HepG2 (cell line): ENCODE data around the gene SLC16A3. TPM values are rescaled to one million over a fixed set of nuclear protein-coding genes. Genes with fewer than 3 reads are reported as not detected.
A peak's percentile ranks its signal among the peaks of the same experiment; 100 is the strongest.

Experiments
- CBX2 ChIP-seq, 2 experiments: fragments of 200-600 bp in 1 of 2; sonication (generic); formaldehyde crosslinking in 1 of 2; IDR thresholded peaks; 2 replicates each; pipeline versions ENCODE4 v1.7.0 to v1.8.1; 2018 to 2022; ENCODE audit warnings: low read depth in 2 of 2, low read length in 1 of 2, mild to moderate bottlenecking in 1 of 2, missing genetic modification reagents in 1 of 2
- FOXM1 ChIP-seq: sonication (generic); formaldehyde crosslinking; IDR thresholded peaks from 2 replicates; pipeline ENCODE4 v1.5.0; 2020; ENCODE audit warnings: missing genetic modification reagents
- KAT2B ChIP-seq: fragments of 150-350 bp; IDR thresholded peaks from 2 replicates; pipeline ENCODE4 v1.6.1; 2014; ENCODE audit warnings: low read depth, low read length, borderline replicate concordance
- NKX3-1 ChIP-seq: sonication (generic); formaldehyde crosslinking; IDR thresholded peaks from 2 replicates; pipeline ENCODE4 v1.5.0; 2020; ENCODE audit warnings: missing genetic modification reagents
- PAXIP1 ChIP-seq: sonication (generic); formaldehyde crosslinking; conservative IDR thresholded peaks from 2 replicates; pipeline ENCODE4 v1.4.0; 2020; ENCODE audit warnings: mild to moderate bottlenecking, missing genetic modification reagents, moderate library complexity
- PHF8 ChIP-seq: sonication (generic); formaldehyde crosslinking; IDR thresholded peaks from 2 replicates; pipeline ENCODE4 v1.5.0; 2020; ENCODE audit warnings: missing genetic modification reagents
- TAF1 ChIP-seq: sonication (generic); formaldehyde crosslinking; IDR thresholded peaks from 2 replicates; pipeline ENCODE4 v1.4.0; 2020; ENCODE audit warnings: missing genetic modification reagents
- ZFP82 ChIP-seq: sonication (generic); formaldehyde crosslinking; IDR thresholded peaks from 2 replicates; pipeline ENCODE4 v1.5.1; 2020; ENCODE audit warnings: mild to moderate bottlenecking, missing genetic modification reagents, borderline replicate concordance
- ZNF10 ChIP-seq: sonication (generic); formaldehyde crosslinking; IDR thresholded peaks from 2 replicates; pipeline ENCODE4 v1.4.0; 2020; ENCODE audit warnings: mild to moderate bottlenecking, low read depth, missing genetic modification reagents, borderline replicate concordance
- ZNF12 ChIP-seq: sonication (generic); formaldehyde crosslinking; IDR thresholded peaks from 2 replicates; pipeline ENCODE4 v1.5.0; 2020; ENCODE audit warnings: missing genetic modification reagents
- ZNF256 ChIP-seq: sonication (generic); formaldehyde crosslinking; conservative IDR thresholded peaks from 2 replicates; pipeline ENCODE4 v1.4.0; 2020; ENCODE audit warnings: missing genetic modification reagents
- ZNF460 ChIP-seq: sonication (generic); formaldehyde crosslinking; IDR thresholded peaks from 2 replicates; pipeline ENCODE4 v1.5.1; 2020; ENCODE audit warnings: missing genetic modification reagents, mild to moderate bottlenecking, borderline replicate concordance
- ZNF646 ChIP-seq: sonication (generic); formaldehyde crosslinking; IDR thresholded peaks from 2 replicates; pipeline ENCODE4 v1.9.0; 2021; ENCODE audit warnings: mild to moderate bottlenecking, missing genetic modification reagents
- polyA plus RNA-seq, 8 experiments: library from polyadenylated mRNA; depleted of rRNA in 3 of 8; stranded (reverse) in 7 of 8; unstranded in 1 of 8; fragments of >200 nt; fragmentation: Illumina TruSeq in 4 of 8; extraction: Trizol in 4 of 8; gene quantifications; 2 replicates each; pipeline versions ENCODE4 v1.2.1 to v1.2.3, GENCODE V29; 2011 to 2016; ENCODE audit warnings: low read depth in 4 of 8, missing spikeins in 1 of 8, mixed read lengths in 1 of 8; ENCODE audit not compliant: insufficient read depth in 1 of 8
- total RNA-seq, 5 experiments: library from RNA; depleted of rRNA; stranded (reverse); fragments of >200 nt; fragmentation: Illumina TruSeq; extraction: Trizol; gene quantifications; 2 replicates each; pipeline ENCODE4 v1.2.3, GENCODE V29; 2016; ENCODE audit warnings: low read depth in 1 of 5
- TF ChIP-seq, protein P1 (sequence below): sonication (generic); formaldehyde crosslinking; IDR thresholded peaks from 2 replicates; pipeline ENCODE4 v1.5.1; 2020; ENCODE audit warnings: missing genetic modification reagents, mild to moderate bottlenecking, borderline replicate concordance
- TF ChIP-seq, protein P2 (sequence below): sonication (generic); formaldehyde crosslinking; IDR thresholded peaks from 2 replicates; pipeline ENCODE4 v1.8.0; 2022; ENCODE audit warnings: missing genetic modification reagents, mild to moderate bottlenecking, borderline replicate concordance

Gene SLC16A3
- total and polyA plus RNA-seq, 2 of the 13 experiments (the other 11 are each of a cell fraction or from before 2014, with no cell fraction given), result 242 to 349 TPM

- TF ChIP-seq ZNF646 (no peak), CBX2 (IDR thresholded peaks at IDR 0.05; ENCODE audit: low read depth, low read length) (no peak), CBX2 (CRISPR knock-in tag; IDR thresholded peaks at IDR 0.05; ENCODE audit: low read depth) (no peak; the same call in 1 of the 2 replicates), TAF1 (CRISPR knock-in tag) (no peak; the same call in 1 of the 2 replicates), PAXIP1 (CRISPR knock-in tag) (no peak; the same call in 1 of the 2 replicates), ZFP82 (CRISPR knock-in tag) (0 out of 2 replicates have a peak, but pooled peaks have one; percentile 22), ZNF460 (CRISPR knock-in tag) (0 out of 2 replicates have a peak, but pooled peaks have one; percentile 10), NKX3-1 (CRISPR knock-in tag) (peak; percentile 63; the same call in 1 of the 2 replicates), FOXM1 (CRISPR knock-in tag) (no peak), KAT2B (no peak), ZNF10 (CRISPR knock-in tag) (no peak), PHF8 (CRISPR knock-in tag) (peak; percentile 16), ZNF12 (CRISPR knock-in tag) (peak; percentile 99), ZNF256 (CRISPR knock-in tag) (0 out of 2 replicates have a peak, but pooled peaks have one; percentile 81)
- TF ChIP-seq, protein P1, sequence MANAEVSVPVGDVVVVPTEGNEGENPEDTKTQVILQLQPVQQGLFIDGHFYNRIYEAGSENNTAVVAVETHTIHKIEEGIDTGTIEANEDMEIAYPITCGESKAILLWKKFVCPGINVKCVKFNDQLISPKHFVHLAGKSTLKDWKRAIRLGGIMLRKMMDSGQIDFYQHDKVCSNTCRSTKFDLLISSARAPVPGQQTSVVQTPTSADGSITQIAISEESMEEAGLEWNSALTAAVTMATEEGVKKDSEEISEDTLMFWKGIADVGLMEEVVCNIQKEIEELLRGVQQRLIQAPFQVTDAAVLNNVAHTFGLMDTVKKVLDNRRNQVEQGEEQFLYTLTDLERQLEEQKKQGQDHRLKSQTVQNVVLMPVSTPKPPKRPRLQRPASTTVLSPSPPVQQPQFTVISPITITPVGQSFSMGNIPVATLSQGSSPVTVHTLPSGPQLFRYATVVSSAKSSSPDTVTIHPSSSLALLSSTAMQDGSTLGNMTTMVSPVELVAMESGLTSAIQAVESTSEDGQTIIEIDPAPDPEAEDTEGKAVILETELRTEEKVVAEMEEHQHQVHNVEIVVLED (CRISPR knock-in tag), result peak; percentile 51
- TF ChIP-seq, protein P2, sequence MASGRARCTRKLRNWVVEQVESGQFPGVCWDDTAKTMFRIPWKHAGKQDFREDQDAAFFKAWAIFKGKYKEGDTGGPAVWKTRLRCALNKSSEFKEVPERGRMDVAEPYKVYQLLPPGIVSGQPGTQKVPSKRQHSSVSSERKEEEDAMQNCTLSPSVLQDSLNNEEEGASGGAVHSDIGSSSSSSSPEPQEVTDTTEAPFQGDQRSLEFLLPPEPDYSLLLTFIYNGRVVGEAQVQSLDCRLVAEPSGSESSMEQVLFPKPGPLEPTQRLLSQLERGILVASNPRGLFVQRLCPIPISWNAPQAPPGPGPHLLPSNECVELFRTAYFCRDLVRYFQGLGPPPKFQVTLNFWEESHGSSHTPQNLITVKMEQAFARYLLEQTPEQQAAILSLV, result peak; percentile 95
Observed at GRCh38 chr17:82241183-82241925, 12.5 kb downstream of the SLC16A3 start (continued).
